ENCODE data around the gene LTB4R2.
"Not testable (repeated sequence)": the region's sequence is repeated elsewhere in the genome, so short reads cannot be mapped to it uniquely, and the experiment has no call there.

LTB4R2 gene

DNA sequence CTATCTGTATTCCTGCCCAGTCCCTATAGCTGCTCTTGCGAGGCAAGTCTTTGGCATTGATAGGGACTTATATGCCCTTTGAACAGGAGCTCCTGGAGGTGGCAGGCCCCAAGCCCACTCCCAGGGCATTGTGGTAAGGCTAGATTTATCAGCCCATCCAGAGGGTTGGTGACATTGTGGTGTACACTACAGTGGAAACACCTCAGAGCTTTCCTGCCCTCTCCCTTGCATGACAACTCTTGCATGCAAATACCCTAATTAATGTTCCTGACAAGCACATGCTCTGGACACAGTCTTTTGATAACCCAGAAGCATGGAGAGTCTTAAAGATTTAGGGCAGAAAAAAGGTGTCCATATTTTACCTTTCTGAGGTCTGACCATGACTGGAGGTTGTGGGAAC, 30.7 kb downstream of the LTB4R2 start:
- DNase-seq: no peak

DNA sequence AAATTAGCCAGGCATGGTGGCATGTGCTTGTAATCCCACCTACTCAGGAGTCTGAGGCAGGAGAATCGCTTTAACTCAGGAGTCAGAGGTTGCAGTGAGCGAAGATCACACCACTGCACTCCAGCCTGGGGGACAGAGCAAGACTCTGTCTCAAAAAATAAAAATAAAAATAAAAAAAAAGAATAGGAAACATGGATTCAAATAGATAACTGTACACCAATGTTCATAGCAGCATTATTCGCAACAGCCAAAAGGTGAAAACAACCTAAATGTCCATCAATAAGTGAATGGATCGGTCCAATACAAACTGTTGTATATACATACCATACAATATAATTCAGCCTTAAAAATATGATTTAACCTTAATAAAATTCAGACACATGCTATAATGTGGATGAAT, 32.9 kb downstream of the LTB4R2 start:
- DNase-seq: no peak

DNA sequence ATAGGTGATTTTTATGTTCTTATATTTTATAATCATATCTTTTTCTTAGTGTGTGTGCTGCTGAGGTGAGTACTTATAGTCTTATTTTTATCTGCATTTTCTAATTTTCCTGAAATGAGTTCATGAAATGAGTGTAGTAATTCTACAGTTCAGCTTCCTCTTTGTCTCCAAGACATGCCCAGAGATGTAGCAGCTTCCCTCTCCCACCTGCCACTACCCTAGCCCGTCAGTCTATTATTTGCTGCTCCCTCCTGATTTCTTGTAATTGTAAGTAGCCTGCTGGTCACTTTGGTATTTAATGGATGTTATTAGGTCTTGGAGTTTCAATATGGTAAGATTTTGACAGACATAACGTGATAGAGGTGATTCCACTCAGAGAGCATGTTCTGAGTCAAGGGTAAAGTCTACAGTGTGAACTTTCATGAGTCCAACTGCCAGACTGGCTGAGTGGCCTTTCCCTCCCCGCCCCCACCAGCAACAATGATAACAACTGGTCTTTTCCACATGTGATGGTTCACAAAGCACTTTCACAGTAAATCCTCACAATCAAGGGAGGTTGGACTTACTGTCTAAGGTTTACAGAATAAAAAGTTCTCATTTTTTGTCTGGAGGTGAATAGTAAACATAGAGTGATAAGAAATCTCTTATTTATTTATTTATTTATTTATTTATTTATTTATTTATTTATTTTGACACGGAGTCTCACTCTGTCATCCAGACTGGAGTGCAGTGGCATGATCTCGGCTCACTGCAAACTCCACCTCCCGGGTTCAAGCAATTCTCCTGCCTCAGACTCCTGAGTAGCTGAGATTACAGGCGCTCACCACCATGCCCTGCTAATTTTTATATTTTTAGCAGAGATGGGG, 34.1 kb downstream of the LTB4R2 start:
- no peak for DNase-seq

DNA sequence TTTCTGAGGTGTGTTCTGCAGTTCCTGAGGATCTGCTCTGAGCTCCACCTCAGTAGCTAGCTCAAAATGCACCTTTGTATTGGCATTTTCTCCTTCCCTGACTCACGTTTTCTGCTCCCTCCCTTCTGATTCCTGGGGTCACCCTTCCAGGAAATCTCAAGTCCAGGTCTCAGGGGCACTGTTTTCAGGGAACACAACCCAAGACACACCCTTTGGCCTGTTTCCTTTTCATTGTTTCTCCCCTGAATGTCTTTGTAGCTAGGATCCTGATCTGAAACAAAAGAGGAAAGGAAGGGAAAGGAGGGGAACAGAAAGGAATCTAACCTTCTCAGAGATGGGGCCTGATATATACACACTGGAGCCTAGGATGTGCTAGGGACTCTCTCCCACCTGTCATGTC, 37.2 kb downstream of the LTB4R2 start:
- no peak for DNase-seq

DNA sequence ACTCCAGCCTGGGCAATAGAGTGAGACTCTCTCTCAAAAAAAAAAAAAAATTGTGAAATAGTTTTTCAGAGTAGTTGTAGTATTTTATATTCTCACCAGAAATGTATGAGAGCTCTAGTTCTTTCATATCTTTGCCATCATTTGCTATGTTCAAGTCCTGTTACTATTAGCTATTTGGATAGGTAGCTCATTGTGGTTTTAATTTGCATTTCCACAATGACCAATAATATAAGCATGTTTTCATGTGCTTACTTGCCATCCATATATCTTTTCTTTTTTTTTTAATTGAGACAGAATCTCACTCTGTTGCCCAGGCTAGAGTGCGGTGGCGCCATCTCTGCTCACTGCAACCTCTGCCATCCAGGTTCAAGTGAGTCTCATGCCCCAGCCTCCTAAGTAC, 38.2 kb downstream of the LTB4R2 start:
- DNase-seq: no peak

DNA sequence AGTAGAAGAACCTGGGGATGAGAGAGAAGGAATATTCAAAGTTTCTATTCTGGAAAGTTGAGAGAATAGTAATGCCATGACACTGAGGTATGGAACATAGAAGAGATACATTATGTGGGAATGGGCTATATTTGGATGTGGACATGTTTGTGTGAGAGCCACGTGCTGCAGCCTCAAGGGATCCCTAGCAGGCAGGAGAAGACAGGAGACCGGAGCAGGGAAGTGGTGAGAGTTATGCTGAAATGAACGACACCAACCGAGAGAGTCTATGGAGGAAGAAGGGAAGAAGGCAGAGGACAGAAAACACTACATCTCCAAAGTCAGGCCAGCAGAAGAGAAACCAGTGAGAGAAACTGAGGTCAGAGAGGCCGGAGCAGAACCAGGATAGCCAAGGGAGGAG, 39.8 kb downstream of the LTB4R2 start:
- no peak for DNase-seq

DNA sequence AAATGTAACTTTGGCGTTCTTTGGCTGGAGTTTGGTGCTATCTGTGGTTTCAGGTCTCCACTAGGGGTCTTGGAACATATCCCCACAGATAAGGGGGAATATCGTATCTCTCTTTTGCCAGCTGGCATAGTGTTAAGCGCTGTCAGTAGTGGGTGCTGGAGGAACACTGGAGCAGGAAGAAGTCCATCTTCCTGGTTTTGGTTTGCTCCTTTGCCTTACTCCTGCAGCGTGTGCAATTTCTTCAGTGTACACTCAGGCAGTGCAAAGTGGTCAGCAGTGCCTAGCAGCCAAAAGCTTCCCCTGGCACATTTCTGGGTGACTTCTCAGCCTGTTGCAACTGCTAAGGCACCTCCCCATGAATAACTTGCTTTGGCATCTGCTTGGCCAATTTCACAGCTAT, 41.6 kb downstream of the LTB4R2 start:
- DNase-seq: no peak

GRCh38 chr14:24353559-24354481, 43.9 kb downstream of the LTB4R2 start:
- DNase-seq: no peak

DNA sequence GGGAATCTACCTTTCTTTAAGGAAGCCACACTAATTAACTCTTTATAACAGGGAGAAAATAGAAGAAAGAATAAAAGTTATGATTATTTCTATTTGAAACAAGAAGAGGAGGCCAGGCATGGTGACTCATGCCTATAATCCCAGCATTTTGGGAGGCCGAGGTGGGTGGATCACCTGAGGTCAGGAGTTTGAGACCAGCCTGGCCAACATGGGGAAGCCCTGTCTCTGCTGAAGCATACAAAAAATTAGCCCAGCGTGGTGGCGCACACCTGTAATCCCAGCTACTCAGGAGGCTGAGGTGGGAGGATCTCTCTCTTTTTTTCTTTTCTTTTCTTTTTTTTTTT, 44.5 kb downstream of the LTB4R2 start:
- DNase-seq: not testable (repeated sequence)

DNA sequence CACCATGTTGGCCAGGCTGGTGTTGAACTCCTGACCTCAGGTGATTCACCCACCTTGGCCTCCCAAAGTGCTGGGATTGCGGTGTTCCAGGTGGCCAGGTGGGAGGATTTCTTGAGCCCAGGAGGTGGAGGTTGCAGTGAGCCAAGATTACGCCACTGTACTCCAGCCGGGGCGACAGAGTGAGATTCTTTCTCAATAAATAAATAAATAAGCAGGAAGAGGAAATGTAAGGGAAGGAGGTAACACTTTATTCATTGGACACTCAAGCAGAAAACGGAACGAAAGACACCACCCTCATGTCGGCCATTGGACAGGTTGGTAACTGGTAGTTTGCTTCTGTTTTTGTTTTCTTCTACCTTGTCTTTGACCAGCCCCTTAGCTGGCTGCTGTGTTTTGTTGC, 45.1 kb downstream of the LTB4R2 start:
- no peak for DNase-seq

GRCh38 chr14:24356208-24356607, 46.3 kb downstream of the LTB4R2 start:
- DNase-seq: no peak

DNA sequence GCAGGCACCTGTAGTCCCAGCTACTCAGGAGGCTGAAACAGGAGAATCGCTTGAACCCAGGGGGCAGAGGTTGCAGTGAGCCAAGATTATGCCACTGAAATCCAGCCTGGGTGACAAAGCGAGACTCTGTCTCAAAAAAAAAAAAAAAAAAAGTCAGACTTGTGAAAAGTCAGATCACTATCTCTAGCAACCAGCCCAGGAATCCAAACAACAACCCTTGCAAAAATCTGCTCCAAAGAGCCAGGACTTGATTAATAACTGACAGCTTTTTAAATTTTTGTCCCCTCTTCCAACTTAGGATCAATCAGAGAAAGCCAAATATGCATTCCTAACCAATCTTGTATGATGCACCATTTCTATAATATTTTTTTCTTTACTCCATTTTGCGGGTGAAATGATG, 50.3 kb downstream of the LTB4R2 start:
- DNase-seq: no peak

DNA sequence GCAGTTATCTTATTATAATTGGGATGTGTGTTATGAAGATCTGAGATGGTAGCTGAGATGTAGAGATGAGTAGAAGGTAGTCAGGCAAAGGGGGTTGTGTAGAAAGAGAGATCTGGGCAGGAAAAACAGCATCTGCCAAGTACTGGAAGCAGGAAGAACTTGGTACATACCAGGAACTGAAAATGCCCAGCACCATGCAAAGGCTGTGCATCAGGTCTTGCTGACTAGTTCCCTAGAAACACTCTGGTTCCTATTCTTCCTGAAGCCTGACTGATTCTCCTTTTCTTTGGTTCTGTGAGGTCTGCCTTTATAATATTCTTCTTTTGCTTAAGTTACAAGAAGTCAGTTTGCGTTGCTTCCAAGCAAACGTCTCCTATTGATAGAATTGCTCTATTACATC, 51.4 kb downstream of the LTB4R2 start:
- DNase-seq: no peak
